Esophagus (tissue), 2 donors: ENCODE results near the gene TSEN15. TPM values are rescaled to one million over a fixed set of nuclear protein-coding genes. Genes with fewer than 3 reads are reported as not detected.

Experiments used
- H3K27ac ChIP-seq, 2 donors: one replicate each; pipeline ENCODE4 v1.5.1; 2013; ENCODE audit warnings: low read depth in 2 of 2, mild to moderate bottlenecking in 2 of 2, inconsistent platforms in 1 of 2, low read length in 1 of 2, moderate library complexity in 1 of 2
- H3K27me3 ChIP-seq, 2 donors: one replicate each; pipeline ENCODE4 v1.6.1; 2013; ENCODE audit warnings: low read length in 2 of 2, control low read depth in 1 of 2, mild to moderate bottlenecking in 1 of 2; ENCODE audit not compliant: insufficient read depth in 2 of 2, control insufficient read depth in 1 of 2
- H3K36me3 ChIP-seq, 2 donors: one replicate each; pipeline ENCODE4 v1.6.1; 2013; ENCODE audit warnings: low read length in 1 of 2; ENCODE audit not compliant: control insufficient read depth in 2 of 2, insufficient read depth in 2 of 2
- H3K4me1 ChIP-seq, 2 donors: one replicate each; pipeline ENCODE4 v1.6.1; 2013; ENCODE audit warnings: low read length in 1 of 2; ENCODE audit not compliant: control insufficient read depth in 2 of 2, insufficient read depth in 2 of 2
- H3K4me3 ChIP-seq, 2 donors: one replicate each; pipeline ENCODE4 v1.5.1; 2013; ENCODE audit warnings: low read length in 2 of 2, mild to moderate bottlenecking in 2 of 2, low read depth in 1 of 2, moderate library complexity in 1 of 2
- H3K9me3 ChIP-seq, 2 donors: one replicate each; pipeline ENCODE4 v1.6.1; 2013; ENCODE audit warnings: mild to moderate bottlenecking in 2 of 2, low read depth in 1 of 2, low read length in 1 of 2, moderate library complexity in 1 of 2; ENCODE audit not compliant: control insufficient read depth in 2 of 2, insufficient read depth in 1 of 2
- WGBS, 2 donors: extraction: QIAGEN DNeasy Blood & Tissue Kit; methylation state at CpG; one replicate each; pipeline ENCODE4 v1.1.7; 2013; 5-methylcytosine and 5-hydroxymethylcytosine counted together
- polyA plus RNA-seq, 2 donors: library from polyadenylated mRNA; stranded (reverse); fragments of 200-250 nt; gene quantifications; one replicate each; pipeline ENCODE4 v1.2.3, GENCODE V29; 2013
- donor health status: healthy with polysubstance abuse.
- donor health status: Bipolar disorder and iron deficiency.

TSEN15 gene
- polyA plus RNA-seq, 2 donors: 12.3 to 14.2 TPM

- peaks cover 0 to 5% of the 10 kb centered on the region in 2 donors for H3K36me3 ChIP-seq
- no peaks in the 10 kb centered on the region for H3K4me1 ChIP-seq
- no peak overlapping the region for H3K27ac ChIP-seq
- 52 to 66% methylated on average over 2 of the region's 2 CpGs for WGBS, 2 donors
- H3K9me3 ChIP-seq: no peaks in the 10 kb centered on the region
- no peaks in the 10 kb centered on the region for H3K27me3 ChIP-seq
- no peak overlapping the region for H3K4me3 ChIP-seq
Measured at GRCh38 chr1:184061396-184062003, 10.0 kb downstream of the TSEN15 start.

GRCh38 chr1:184062640-184063286, 11.2 kb downstream of the TSEN15 start:
- no peak overlapping the region for H3K4me3 ChIP-seq
- no peak overlapping the region for H3K27ac ChIP-seq
- 90 to 92% methylated on average over 3 of the region's 3 CpGs for WGBS, 2 donors
- peaks cover 0 to 5% of the 10 kb centered on the region in 2 donors for H3K36me3 ChIP-seq
- no peaks in the 10 kb centered on the region for H3K27me3 ChIP-seq
- H3K4me1 ChIP-seq: no peaks in the 10 kb centered on the region
- no peaks in the 10 kb centered on the region for H3K9me3 ChIP-seq

DNA sequence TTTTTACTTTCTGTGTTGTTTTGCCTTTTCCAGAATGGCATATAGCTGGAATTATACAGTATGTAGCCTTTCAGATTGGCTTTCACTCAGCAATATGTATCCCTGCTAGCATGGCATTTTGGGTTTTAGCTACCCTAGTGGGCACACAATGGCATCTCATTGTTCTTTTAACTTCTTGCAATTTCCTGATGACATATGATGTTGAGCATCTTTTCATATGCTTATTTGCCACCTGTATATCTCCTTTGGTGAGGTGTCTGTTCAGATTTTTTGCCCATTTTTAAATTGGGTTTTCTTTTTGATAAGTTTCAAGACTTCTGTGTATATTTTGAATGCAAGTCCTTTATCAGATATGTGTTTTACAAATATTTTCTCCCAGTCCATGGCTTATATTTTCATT, 14.0 kb downstream of the TSEN15 start:
- Histone ChIP-seq H3K4me1 (no peaks in the 10 kb centered on the region), H3K36me3 (peaks cover 0 to 5% of the 10 kb centered on the region in 2 donors), H3K27me3 (no peaks in the 10 kb centered on the region), H3K9me3 (no peaks in the 10 kb centered on the region), H3K4me3 (no peak overlapping the region), H3K27ac (no peak overlapping the region)

DNA sequence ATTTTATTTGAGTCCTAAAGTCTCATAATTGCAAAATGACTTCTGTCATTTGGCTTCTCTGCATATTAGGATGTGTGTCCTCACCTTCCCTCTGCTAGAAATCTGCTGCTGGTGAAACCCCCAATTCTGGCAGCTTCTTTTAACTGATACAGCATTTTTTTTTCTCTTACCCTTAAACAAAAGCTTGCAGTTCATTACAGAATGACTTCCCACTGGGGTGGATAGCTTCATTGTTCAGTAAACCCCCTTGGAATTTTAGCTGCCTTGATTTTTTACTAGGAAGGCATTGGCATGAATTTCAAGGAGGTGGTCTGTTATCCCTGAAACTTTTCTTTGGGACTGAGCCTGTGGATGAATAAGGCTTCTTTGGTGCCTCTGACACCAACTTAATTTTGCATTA, 16.8 kb downstream of the TSEN15 start:
- H3K36me3 ChIP-seq: peaks cover 0 to 7% of the 10 kb centered on the region in 2 donors

DNA sequence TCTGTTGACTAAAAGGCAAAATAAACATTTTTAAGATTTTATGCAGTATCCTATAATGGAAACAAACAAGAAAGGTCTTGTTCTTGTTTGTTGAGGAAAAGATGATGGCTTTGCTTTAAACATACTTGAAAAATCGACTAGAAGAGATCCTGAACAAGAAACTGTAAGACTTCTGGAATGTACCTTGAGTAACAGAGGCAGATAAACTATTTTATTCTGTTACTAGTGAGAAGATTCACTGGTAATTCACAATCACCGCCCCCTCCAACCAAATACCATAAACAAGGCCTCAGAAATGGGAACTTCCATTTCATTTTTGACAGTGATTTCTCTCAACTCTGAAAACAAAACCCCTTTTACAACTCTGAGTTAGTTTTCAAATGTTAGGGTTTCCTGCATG, 18.1 kb downstream of the TSEN15 start:
- no peak overlapping the region for H3K4me3 ChIP-seq
- no peaks in the 10 kb centered on the region for H3K27me3 ChIP-seq
- H3K27ac ChIP-seq: no peak overlapping the region
- no peaks in the 10 kb centered on the region for H3K9me3 ChIP-seq
- 62 to 68% methylated on average over 2 of the region's 2 CpGs for WGBS, 2 donors
- H3K4me1 ChIP-seq: no peaks in the 10 kb centered on the region
- H3K36me3 ChIP-seq: peaks cover 0 to 2% of the 10 kb centered on the region in 2 donors

More for the DNA sequence above, 16.8 kb downstream of the TSEN15 start:
- no peaks in the 10 kb centered on the region for H3K4me1 ChIP-seq
- H3K27ac ChIP-seq: no peak overlapping the region
- H3K4me3 ChIP-seq: no peak overlapping the region
- H3K27me3 ChIP-seq: no peaks in the 10 kb centered on the region
- H3K9me3 ChIP-seq: no peaks in the 10 kb centered on the region

DNA sequence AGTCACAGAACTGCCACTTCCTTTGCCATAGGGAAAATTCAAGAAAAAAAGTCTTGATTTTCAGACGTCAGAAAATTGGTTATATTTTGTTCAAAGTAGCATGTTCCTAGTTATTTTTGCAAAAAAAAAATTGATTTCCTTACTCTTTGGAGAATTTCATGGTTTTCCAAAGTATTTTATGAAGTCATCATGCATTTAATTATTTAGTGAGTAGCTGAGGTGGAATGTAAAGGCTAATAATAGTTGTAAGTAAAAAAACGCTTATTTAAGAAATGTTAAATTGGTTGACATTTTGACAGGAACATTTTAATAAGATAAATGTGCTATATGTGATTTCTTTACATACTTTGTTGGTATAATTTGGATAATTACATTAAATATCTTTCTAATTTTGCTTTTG, 20.8 kb downstream of the TSEN15 start:
- no peaks in the 10 kb centered on the region for H3K27me3 ChIP-seq
- no peaks in the 10 kb centered on the region for H3K4me1 ChIP-seq
- WGBS, 2 donors: 89 to 92% methylated on average over 2 of the region's 2 CpGs
- peaks cover 0 to 2% of the 10 kb centered on the region in 2 donors for H3K36me3 ChIP-seq
- no peak overlapping the region for H3K27ac ChIP-seq
- H3K4me3 ChIP-seq: no peak overlapping the region
- H3K9me3 ChIP-seq: no peaks in the 10 kb centered on the region

DNA sequence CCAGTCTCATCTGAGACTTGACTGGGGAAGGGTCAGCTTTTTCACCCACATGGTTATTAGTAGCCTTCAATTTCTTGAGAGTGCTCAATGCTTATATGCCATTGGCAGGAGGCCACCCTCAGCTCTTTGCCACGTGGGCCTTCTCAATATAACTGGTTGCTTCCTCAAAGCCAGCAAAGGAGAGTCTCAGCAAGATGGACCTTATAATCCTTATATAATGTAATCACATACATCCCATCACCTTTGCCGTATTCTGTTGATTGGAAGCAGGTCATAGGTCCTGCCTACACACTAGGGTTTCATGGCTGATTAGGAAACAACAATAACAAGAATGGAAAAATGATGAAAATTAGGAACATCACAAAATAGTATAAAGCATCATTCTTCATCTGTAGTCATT, 22.9 kb downstream of the TSEN15 start:
- no peaks in the 10 kb centered on the region for H3K27me3 ChIP-seq
- peaks cover 0 to 2% of the 10 kb centered on the region in 2 donors for H3K36me3 ChIP-seq
- H3K4me1 ChIP-seq: no peaks in the 10 kb centered on the region
- no peak overlapping the region for H3K27ac ChIP-seq
- no peak overlapping the region for H3K4me3 ChIP-seq
- 84 to 91% methylated on average over 2 of the region's 2 CpGs for WGBS, 2 donors
- no peaks in the 10 kb centered on the region for H3K9me3 ChIP-seq

DNA sequence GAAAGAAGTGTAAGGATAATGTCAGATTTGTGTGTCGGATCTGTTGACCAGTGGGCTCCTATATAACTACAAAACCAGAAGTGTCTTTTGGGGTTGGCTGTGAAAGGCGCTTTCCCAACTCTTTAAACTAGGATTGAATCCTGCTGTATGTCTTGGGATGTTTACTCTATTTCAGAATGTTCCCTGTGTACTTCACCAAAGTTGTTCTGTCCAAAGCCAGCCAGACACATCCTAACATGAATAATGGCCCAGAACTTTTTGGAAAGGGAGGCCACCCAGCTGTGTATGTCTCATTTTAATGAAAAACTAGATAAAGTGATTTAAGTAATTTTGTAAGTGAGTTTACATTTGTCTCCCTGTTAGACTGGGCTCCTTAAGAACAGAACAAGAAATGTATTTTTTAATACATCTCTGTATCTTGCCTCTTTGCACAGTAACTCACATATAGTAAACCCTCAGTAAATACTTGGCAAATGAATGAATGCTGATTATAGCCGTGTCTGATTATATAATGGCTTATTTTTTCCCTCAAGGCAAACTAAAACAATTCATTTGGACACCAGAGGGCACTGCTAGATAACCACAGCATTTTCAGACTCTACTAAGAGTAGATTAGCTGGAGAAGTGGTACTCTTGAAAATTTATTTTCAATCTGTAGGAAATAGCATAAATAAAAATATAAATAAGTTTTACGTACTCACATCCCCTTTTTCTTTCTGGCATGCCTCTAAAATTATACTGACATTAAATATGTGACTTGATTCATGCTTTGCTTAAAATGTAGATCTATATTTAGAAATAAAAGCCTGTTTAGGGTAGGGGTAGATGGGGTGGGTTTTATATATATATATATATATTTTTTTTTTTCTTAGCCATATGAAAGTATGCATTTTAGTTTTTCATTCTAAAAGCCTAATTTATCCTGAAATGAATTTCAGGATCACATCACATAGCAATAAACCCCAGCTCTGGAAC, 23.8 kb downstream of the TSEN15 start:
- no peak overlapping the region for H3K4me3 ChIP-seq
- H3K4me1 ChIP-seq: no peaks in the 10 kb centered on the region
- H3K36me3 ChIP-seq: peaks cover 0 to 2% of the 10 kb centered on the region in 2 donors
- H3K27ac ChIP-seq: no peak overlapping the region
- H3K27me3 ChIP-seq: no peaks in the 10 kb centered on the region
- 47 to 53% methylated on average over 4 of the region's 4 CpGs for WGBS, 2 donors
- no peaks in the 10 kb centered on the region for H3K9me3 ChIP-seq

DNA sequence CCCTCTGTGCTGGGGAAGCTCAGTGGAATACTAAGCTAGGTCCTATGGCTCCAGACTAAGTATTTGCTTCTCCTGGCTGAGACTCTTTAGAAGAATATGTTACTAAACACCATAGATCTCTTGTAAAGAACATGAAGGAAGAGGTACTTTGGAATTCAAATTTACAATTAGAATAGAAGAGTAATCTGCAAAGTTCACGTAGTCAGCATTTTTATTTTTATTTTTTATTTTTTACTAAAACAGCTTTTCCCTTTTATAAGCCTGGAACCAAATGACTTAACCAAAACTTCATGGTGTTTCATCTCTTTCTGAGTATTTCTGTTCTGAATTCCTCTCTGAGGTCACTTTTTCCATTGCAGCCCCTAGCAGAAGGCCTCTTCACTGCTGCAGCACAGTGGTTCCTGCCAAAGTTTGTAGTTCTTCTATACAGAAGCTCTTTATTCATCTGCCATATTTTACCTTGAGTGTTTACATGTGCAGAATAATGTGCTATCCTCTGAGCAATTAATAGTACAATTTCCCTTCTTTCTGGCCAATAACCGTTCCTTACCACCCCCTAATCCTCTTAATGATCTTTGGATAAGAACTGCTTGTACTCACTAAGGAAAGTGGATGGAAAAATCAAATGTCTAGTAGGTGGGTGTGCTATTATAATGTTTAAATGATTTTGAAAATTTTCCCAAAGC, 27.2 kb downstream of the TSEN15 start:
- H3K27ac ChIP-seq: no peak overlapping the region
- no peaks in the 10 kb centered on the region for H3K36me3 ChIP-seq
- H3K4me3 ChIP-seq: no peak overlapping the region
- H3K9me3 ChIP-seq: no peaks in the 10 kb centered on the region
- H3K27me3 ChIP-seq: no peaks in the 10 kb centered on the region
- 28 to 41% methylated on average over 2 of the region's 2 CpGs for WGBS, 2 donors
- H3K4me1 ChIP-seq: no peaks in the 10 kb centered on the region
